Left lung (tissue), 10 donors: Measurements from ENCODE around the gene TUBB4A. TPM values are rescaled to one million over a fixed set of nuclear protein-coding genes. Genes with fewer than 3 reads are reported as not detected.

Experiments
- ATAC-seq: fragments of 200-7000 bp; cut with Tn5 transposase; one replicate; pipeline ENCODE4 v1.9.1; 2020; ENCODE audit warnings: moderate library complexity
- DNase-seq, 4 donors: peaks; one replicate each; pipeline ENCODE4 v3.0.0-alpha.2; 2013 to 2020
- H3K27ac ChIP-seq, 2 donors: fragments of 200-600 bp; sonication (generic) in 1 of 2; one replicate each; pipeline versions ENCODE4 v1.5.0 to v1.8.0; 2020 to 2021
- H3K27me3 ChIP-seq, 2 donors: fragments of 200-600 bp; sonication (generic) in 1 of 2; one replicate each; pipeline versions ENCODE4 v1.5.0 to v1.8.0; 2020 to 2021
- H3K36me3 ChIP-seq, 2 donors: fragments of 200-600 bp; sonication (generic) in 1 of 2; one replicate each; pipeline versions ENCODE4 v1.5.0 to v1.8.0; 2020 to 2021
- H3K4me1 ChIP-seq, 2 donors: fragments of 200-600 bp; one replicate each; pipeline ENCODE4 v1.8.0; 2021
- H3K4me3 ChIP-seq, 2 donors: fragments of 200-600 bp; sonication (generic) in 1 of 2; one replicate each; pipeline versions ENCODE4 v1.5.0 to v1.8.0; 2020 to 2021; ENCODE audit warnings: mild to moderate bottlenecking in 1 of 2
- H3K9me3 ChIP-seq, 2 donors: fragments of 200-600 bp; sonication (generic) in 1 of 2; one replicate each; pipeline versions ENCODE4 v1.5.0 to v1.8.0; 2020 to 2021
- intact Hi-C, 2 donors: fragments of 100-400 bp; cut with DNase I; formaldehyde crosslinking; loops; one replicate each; pipeline versions ENCODE4 v1.11.2 to v1.14.2; 2022
- polyA plus RNA-seq, 6 donors: library from polyadenylated mRNA; unstranded; fragments of 120-200 nt; gene quantifications; one replicate each; pipeline ENCODE4 v1.2.1, GENCODE V29; 2013; ENCODE audit not compliant: insufficient read length in 6 of 6
- total RNA-seq, 2 donors: library from RNA; stranded (reverse); fragmentation: NEBNext Ultra II Directional; extraction: Animal tissue kit (Norgen Biotek cat#: 25700); gene quantifications; one replicate each; pipeline ENCODE4 v1.2.1, GENCODE V29; 2021
- TF ChIP-seq, protein P1 (sequence below), 2 donors: fragments of 200-600 bp; sonication (generic) in 1 of 2; IDR thresholded peaks; one replicate each; pipeline versions ENCODE4 v1.5.0 to v1.8.0; 2021; ENCODE audit warnings: antibody characterized with exemption in 2 of 2
- donor health status: DM: no; HTN: yes; CAD: no.
- donor health status: DM: no; HTN: no; CAD: no.

TUBB4A gene
- total and polyA plus RNA-seq, 8 donors = 0.35 to 5.9 (median 4.3) TPM

DNA sequence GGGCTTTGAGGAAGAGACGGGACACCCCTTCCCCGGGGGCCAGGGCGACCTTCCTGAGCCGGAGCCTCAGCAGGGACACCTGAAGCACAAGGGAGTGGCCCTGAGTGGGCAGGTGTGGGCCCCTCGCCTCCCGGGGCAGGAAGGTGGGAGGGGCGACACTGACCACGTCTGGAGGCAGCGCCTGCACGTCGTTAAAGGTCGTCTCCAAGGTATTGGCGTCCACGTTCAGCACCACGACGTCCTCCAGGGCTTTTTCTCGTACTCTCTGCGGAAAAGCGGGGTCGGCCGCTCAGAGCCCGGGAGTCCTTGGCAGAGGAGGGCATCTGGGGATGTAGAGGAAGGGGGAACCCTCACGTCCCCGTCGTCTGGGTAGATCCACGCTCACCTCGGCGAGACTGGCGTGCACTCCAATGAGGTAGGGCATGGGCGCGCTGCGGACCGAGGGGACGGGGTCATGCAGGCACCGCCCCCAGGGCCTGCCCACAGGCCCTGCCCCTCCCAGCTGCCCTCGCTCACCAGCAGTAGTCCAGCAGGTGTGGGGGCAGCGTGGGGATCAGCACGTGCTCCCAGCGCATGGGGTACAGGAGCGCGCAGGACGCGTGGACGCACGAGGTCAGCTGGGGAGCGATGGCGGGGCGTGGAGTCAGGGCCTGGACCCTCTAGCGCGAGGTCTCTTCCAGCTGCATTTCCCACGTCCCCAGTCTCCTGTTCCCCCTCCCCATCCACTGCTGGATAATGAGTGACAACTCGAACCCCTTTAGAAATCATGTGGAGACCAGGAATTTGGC, 26.6 kb downstream of the TUBB4A start:
- Histone ChIP-seq H3K4me3 (peak overlapping the region in 1 of 2 donors; percentile 9), H3K4me1 (peaks cover 0 to under 1% of the 10 kb centered on the region in 2 donors), H3K9me3 (no peaks in the 10 kb centered on the region), H3K36me3 (peaks cover 0 to 51% of the 10 kb centered on the region in 2 donors), H3K27me3 (peaks cover 5 to 27% of the 10 kb centered on the region in 2 donors), H3K27ac (no peak overlapping the region)
- TF ChIP-seq, protein P1, sequence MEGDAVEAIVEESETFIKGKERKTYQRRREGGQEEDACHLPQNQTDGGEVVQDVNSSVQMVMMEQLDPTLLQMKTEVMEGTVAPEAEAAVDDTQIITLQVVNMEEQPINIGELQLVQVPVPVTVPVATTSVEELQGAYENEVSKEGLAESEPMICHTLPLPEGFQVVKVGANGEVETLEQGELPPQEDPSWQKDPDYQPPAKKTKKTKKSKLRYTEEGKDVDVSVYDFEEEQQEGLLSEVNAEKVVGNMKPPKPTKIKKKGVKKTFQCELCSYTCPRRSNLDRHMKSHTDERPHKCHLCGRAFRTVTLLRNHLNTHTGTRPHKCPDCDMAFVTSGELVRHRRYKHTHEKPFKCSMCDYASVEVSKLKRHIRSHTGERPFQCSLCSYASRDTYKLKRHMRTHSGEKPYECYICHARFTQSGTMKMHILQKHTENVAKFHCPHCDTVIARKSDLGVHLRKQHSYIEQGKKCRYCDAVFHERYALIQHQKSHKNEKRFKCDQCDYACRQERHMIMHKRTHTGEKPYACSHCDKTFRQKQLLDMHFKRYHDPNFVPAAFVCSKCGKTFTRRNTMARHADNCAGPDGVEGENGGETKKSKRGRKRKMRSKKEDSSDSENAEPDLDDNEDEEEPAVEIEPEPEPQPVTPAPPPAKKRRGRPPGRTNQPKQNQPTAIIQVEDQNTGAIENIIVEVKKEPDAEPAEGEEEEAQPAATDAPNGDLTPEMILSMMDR (IDR thresholded peaks at IDR 0.05) = no peak
- intact Hi-C loops = no loop called here
- ATAC-seq (peak; percentile 18), DNase-seq (no peak)

DNA sequence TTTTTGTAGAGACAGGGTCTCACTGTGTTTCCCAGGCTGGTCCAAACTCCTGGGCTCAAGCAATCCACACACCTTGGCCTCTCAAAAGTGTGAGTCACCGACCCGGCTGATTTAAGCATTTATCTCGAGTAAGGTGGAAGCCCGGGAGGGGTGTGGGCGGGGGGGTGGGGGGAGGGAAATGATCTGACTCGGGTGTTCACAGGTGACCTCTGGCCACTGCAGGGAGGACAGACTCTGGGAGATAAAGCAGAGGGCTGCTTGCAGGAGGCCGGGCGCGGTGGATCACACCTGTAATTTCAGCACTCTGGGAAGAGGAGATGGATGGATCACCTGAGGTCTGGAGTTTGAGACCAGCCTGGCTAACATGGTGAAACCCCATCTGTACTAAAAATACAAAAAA, 28.5 kb downstream of the TUBB4A start:
- Histone ChIP-seq H3K4me1 (no peaks in the 10 kb centered on the region), H3K36me3 (peaks cover 0 to 62% of the 10 kb centered on the region in 2 donors), H3K27ac (no peak overlapping the region), H3K9me3 (no peaks in the 10 kb centered on the region), H3K4me3 (no peak overlapping the region), H3K27me3 (peaks cover 5 to 27% of the 10 kb centered on the region in 2 donors)
- ATAC-seq = peak; percentile 7
- intact Hi-C loops = no loop called here
- DNase-seq = no peak
- TF ChIP-seq, protein P1 (IDR thresholded peaks at IDR 0.05) = no peak

DNA sequence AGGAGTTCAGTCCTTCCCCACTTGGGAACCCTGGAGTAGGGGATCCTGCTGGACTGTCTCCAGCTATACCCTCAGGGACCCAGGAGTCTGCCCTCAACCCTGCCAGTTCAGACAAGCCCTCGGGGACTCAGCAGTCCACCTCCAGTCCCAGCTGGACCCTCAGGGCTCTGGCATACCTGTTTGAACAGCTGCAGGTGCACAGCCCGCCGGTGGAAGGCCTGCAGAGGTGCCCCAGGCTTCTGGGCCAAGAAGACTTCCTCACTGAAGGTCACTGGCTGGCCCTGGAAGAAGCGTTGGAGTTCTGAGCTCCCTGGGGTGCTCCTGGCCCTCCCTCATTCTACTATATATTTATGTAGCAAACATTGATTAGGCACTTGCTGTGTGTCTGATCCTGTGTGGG, 29.4 kb downstream of the TUBB4A start:
- TF ChIP-seq, protein P1 (IDR thresholded peaks at IDR 0.05) = no peak
- Histone ChIP-seq H3K4me1 (no peaks in the 10 kb centered on the region), H3K4me3 (no peak overlapping the region), H3K36me3 (peaks cover 0 to 70% of the 10 kb centered on the region in 2 donors), H3K27ac (no peak overlapping the region), H3K9me3 (no peaks in the 10 kb centered on the region), H3K27me3 (peaks cover 5 to 27% of the 10 kb centered on the region in 2 donors)
- DNase-seq (no peak), ATAC-seq (no peak)
- intact Hi-C loops = no loop called here

DNA sequence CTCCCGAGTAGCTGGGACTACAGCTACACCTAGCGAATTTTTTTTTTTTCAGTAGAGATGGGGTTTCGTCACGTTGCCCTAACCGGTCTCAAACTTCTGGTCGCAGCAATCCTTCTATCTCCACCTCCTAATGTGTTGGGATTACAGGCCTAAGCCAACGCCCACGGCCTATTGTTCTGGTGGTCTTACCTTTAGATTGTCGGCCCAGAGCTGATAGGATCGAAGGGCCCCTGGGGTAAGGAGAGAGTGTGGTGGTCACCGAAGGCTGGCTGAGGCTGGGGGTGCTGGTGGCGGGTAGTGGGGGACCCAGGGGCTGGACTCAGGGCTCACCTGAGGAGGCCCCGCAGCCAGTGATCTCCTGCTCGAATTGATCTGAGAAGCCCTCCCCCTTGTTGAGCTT, 31.0 kb downstream of the TUBB4A start:
- no peaks in the 10 kb centered on the region for H3K9me3 ChIP-seq
- no peak for DNase-seq
- intact Hi-C loops = no loop called here
- peaks cover 0 to 75% of the 10 kb centered on the region in 2 donors for H3K36me3 ChIP-seq
- peaks cover 5 to 14% of the 10 kb centered on the region in 2 donors for H3K27me3 ChIP-seq
- no peak for ATAC-seq
- TF ChIP-seq, protein P1 (IDR thresholded peaks at IDR 0.05) = no peak
- H3K27ac ChIP-seq = no peak overlapping the region
- no peaks in the 10 kb centered on the region for H3K4me1 ChIP-seq
- H3K4me3 ChIP-seq = no peak overlapping the region

DNA sequence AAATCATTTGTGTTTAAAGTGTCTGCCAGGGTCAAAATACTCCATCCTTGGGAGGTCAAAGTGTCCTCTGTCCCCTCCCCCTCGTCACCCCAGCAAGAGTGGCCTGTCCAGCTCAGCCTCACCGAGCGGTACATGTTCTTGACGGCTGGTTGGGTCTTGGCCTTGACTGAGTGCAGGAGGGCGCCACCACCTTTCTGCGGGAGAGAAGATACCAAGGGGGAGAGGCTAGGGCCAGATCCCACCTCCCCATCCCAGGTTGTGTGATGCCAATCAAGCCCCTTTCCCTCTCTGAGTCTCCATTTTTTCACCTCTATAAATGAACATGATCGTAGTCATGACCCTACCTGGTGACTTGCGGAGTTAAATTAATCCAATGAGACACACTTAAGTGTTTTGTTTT, 31.9 kb downstream of the TUBB4A start:
- TF ChIP-seq, protein P1 (IDR thresholded peaks at IDR 0.05) = no peak
- no peak overlapping the region for H3K4me3 ChIP-seq
- H3K27ac ChIP-seq = no peak overlapping the region
- no peak for ATAC-seq
- no peak for DNase-seq
- no peaks in the 10 kb centered on the region for H3K9me3 ChIP-seq
- H3K36me3 ChIP-seq = peaks cover 0 to 68% of the 10 kb centered on the region in 2 donors
- intact Hi-C loops = no loop called here
- peaks cover 0 to 13% of the 10 kb centered on the region in 2 donors for H3K27me3 ChIP-seq
- H3K4me1 ChIP-seq = no peaks in the 10 kb centered on the region
